GM12891 (cell line): ENCODE results near the gene PRPSAP2.

Experiments used
- POLR2A ChIP-seq: IDR thresholded peaks from 2 replicates; pipeline ENCODE4 v1.6.1; 2011; ENCODE audit warnings: low read depth, low read length, control low read depth
- POU2F2 ChIP-seq: IDR thresholded peaks from 2 replicates; pipeline ENCODE4 v1.6.1; 2011; ENCODE audit warnings: low read depth, mild to moderate bottlenecking, control low read depth, low read length, moderate library complexity

DNA sequence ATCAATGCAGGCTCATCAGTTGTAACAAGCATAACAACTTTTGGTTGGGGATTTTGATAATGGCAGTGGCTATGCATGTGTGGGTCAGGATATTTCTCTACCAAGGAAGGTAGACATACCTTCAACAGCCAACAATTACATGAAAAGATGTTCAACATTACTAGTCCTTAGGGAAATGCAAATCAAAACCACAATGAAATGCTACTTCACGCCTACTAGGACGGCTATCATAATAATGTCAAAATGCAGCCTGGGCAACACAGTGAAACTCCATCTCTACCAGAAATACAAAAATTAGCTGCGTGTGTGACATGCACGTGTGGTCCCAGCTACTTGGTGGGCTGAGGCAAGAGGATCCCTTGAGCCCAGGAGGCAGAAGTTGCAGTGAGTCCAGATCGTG is 86.7 kb downstream of the PRPSAP2 start:
- TF ChIP-seq POLR2A = no peak
- TF ChIP-seq POU2F2 = no peak
